HEK293T (cell line): ENCODE data around the gene PALLD.

Experiments used
- BHLHE40 ChIP-seq: fragments of 450-650 bp; IDR thresholded peaks from 2 replicates; pipeline ENCODE4 v1.6.1; 2016; ENCODE audit warnings: mild to moderate bottlenecking, moderate library complexity, borderline replicate concordance
- HDGF ChIP-seq: fragments of 450-650 bp; IDR thresholded peaks from 2 replicates; pipeline ENCODE4 v1.6.1; 2017; ENCODE audit warnings: antibody characterized with exemption, borderline replicate concordance
- NFRKB ChIP-seq: fragments of 450-650 bp; IDR thresholded peaks from 2 replicates; pipeline ENCODE4 v1.6.1; 2016; ENCODE audit warnings: mild to moderate bottlenecking, moderate library complexity
- SP1 ChIP-seq: fragments of 450-650 bp; IDR thresholded peaks from 2 replicates; pipeline ENCODE4 v1.6.1; 2017
- TARDBP ChIP-seq: fragments of 450-650 bp; IDR thresholded peaks from 2 replicates; pipeline ENCODE4 v1.6.1; 2016

GRCh38 chr4:168558599-168558998 lies 61.7 kb downstream of the PALLD start:
- no peak for TF ChIP-seq NFRKB
- TF ChIP-seq BHLHE40 = no peak
- no peak for TF ChIP-seq HDGF
- no peak for TF ChIP-seq TARDBP
- TF ChIP-seq SP1 = no peak
